NCI-H2081 treated with DMSO at 0.1 percent for 48 hours (cell line): ENCODE measurements around the gene SORD.
"Not testable (repeated sequence)": the region's sequence is repeated elsewhere in the genome, so short reads cannot be mapped to it uniquely, and the experiment has no call there.

ENCODE experiments used
- DNase-seq: peaks from one replicate; lab custom pipeline; 2025; lab: John Stamatoyannopoulos, UW

The SORD gene

DNA sequence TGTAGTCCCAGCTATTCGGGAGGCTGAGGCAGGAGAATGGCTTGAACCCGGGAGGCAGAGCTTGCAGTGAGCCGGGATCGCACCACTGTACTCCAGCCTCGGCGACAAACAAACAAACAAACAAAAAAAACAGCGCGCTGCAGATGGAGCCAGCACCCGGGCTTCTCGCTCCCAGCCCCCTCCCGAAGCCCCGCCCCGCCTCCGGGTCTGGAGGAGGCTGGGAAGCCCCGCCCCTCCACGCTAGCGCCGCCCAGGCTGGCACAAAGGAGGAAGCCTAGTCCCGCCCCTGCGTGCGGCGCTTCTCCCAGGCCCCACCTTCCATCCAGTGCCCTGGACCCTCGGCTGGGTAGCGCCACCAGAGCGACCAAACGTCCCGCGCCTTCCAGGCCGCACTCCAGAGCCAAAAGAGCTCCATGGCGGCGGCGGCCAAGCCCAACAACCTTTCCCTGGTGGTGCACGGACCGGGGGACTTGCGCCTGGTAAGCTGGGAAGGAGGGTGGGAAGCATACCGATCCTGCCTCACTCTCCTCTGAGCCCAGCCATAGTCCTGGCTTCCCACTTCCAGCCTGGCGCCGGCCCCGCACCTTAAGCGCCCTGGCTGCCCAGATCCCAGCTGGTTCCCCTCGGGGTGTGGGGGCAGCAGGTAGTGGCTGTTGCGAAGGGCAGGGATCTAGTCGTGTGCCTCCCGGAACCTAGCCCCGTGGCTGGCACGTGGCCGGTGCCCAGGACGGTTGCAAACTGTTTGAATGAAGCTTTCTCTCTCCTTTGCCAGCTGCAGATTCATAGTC lies at the start of gene SORD:
Gene SORD (plus strand): TSS at position 325 of the 788 bp plus-strand sequence. CDS start 89 bp downstream, at position 414.
- DNase-seq, result peak; percentile 67

DNA sequence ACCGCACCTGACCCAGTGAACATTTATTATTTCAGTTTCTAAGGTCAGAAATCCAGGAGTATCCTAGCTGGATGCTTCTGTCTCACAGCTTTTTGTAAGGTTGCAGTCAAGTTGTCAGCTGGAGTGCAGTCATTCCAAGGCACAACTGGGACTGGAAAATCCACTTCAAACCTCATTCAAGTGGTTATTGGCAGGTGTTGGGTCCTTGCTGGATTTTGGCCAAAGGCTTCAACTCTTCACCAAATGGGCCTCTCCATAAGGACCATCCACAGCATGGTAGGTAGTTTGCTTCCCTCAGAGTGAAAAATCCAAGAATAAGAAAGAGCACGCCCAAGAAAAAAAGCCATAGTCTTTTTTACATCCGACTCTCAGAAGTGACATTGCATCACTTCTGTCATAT lies 46.8 kb upstream of the SORD start:
- not testable (repeated sequence) for DNase-seq

DNA sequence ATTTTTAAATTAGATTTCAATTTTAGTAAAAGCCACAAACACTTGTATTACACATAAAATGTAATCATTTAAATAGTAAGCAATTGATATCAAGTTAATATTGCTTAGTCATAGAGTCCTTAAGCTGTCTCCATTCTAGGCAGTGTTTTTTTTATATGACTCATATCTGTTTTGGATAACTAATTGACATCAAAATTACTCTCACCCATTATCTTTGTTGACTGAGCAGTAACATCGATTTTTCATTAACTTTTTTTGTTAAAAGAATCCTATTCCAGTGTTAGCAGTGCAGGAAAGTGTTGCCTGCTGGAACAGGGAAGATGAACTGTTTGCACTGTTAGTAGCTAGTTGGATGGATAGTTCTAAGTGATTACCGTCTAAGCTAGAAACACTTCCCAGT lies 45.2 kb upstream of the SORD start:
- not testable (repeated sequence) for DNase-seq

DNA sequence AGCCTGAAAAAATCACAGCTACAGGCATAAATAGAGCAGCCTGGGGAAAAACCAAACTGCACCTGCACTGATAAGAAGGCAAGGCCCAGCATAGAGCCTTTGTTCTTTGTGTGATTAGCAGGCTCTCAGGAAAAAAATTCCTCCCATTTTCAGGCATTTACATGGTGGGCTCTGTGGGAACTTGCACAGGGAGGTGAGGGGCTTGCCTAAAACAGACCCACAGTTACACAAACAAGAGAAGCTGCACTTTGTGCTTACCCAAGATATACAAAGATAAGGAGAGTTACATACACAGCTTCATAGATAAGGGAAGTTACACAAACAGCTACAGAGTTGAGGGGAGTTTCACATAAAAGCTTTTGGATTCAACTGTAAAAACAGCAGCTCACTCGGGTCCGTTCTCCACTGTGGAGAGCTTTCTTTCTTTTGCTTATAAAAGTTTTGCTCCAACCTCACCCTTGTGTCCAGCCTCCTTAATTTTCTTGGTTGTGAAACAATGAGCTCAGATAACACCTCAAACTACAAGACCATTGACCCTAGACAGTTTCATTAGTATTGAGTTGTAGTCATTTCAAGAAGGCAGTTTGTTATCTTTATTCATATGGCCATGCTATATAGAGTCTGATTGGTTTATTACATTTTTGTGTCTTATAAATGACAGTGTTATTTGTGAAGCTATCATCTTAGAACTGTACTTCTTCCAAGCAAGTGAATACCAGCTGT lies 43.2 kb upstream of the SORD start:
- not testable (repeated sequence) for DNase-seq

DNA sequence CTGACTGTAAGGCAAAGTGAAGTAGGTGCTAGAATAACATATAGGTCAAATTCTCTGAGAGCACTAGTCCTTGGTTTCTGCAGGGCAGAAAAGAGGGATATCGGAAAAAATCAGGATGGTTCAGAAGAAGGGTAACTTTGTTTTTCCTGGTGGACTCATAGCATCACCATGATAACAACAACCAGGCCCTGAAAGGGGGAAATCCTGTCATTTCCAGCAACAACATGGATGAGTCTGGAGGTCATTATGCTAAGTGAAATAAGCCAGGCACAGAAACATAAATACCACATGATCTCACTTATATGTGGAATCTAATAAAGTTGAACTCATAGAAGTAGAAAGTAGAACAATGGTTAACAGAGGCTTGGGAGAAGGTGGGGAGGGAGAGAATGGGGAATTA lies 38.9 kb upstream of the SORD start:
- DNase-seq, result not testable (repeated sequence)

DNA sequence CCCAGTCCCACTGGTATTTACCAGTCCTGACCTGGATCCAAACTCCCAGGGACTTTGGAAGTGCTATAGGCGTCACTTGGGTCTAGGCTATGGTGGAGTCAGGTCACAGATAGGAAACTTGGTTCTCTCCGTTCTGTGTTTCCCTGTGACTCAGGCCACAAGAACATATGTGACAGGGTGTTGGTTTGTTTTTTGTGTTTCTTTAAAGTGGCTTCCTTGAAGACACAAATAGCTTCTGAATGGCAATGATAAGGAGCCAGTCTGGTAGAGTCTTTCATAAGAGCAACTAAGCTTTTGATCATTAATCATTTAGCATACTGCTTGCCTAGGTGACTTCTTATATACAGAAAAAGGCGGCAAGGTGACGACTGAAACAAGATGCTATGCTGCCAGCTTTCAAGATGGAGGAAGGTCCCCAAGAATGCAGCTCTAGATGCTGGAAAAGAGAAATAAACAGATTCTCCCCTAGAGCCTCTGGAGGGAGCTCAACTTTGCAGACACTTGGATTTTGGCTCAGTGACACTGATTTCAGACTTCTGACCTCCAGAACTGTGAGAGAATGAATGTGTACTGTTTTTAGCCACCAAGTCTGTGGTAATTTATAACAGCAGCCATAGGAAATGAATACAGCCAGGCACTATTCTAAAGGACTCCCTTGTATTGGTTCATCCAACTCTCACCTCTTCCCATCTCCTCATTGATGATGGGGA lies 36.5 kb upstream of the SORD start:
- not testable (repeated sequence) for DNase-seq

DNA sequence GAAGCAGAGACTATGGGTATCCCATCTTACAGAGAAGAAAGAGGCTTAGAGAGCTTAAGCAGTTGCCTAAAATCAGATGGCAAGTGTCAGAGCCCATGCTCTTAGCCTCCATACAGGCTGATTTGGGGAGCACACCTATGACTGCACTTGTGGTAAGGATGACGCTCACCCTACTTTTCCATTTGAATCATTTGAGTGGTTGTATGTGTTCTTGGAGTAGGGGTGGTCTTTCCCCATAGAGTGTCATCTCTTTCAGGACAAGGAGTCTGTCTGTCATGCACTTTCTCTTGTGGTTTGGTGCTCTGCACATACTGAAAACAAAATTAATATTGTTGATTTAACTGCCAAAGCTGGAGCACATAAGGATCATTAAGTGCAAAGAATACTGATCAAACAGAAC lies 35.3 kb upstream of the SORD start:
- not testable (repeated sequence) for DNase-seq

DNA sequence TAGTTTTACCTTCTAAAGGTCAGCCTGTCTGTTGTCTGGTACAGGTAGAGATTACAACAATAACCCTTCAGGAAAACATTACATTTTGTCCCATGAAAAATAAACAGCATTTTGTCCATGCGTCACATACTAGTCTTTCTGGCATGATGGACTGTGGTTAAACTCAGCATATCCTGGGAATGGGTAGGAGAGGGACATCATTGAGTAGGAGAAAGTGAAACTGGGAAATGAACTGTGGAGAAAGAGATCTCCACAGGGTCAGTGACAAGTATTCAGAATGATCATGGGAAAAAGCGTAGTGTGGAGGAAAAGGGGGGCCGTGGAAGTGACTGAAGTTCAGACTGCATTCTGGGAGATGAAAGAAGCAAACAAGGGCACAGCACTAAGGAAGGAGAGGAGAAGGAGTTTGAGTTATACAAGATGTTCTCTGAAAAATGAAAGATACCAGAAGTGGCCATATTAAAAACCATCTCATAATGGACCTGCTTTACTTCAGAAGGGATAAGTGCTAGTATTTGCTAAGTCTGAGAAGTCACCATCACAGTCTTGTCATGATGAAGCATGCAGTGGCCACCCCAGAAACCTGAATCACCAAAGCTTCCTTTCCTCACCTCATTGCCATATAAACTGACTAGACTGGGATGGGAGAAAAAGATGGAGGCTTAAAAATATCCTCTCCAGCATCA lies 34.7 kb upstream of the SORD start:
- DNase-seq, result not testable (repeated sequence)

DNA sequence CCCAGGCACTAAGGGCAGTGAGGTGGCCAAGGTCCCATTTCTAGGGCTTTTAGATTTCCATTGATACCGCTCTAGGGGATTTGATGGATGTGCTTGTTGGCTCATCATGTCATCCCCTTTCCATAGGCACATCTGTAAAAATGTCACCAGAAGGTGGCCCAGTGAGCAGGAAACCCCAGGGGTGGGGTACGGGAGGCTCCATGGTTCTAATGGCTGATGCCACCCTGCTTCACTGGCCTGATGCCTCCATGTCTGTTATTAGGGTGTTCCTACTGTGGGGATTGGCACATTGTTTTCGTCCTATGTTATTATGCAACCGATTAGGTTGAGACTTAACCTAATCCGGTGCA lies 34.1 kb upstream of the SORD start:
- DNase-seq, result not testable (repeated sequence)

DNA sequence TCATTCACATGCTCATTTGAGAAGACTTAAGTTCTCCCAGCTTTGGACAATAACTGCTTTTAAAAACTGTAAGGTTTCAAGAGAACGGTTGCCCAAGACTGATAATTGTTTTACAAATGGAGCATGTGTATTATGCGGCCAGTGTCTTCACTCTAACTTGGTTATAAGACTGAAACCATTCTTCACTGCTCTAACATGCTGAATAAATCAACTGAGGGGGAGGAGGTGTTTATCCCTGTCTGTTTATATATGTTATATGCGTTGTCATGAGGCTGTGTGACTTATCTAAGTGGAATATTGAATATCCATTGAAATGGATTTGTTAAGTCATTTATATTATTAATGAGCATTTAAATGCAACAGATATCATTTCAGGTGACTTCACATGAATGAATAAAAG lies 25.4 kb upstream of the SORD start:
- not testable (repeated sequence) for DNase-seq

DNA sequence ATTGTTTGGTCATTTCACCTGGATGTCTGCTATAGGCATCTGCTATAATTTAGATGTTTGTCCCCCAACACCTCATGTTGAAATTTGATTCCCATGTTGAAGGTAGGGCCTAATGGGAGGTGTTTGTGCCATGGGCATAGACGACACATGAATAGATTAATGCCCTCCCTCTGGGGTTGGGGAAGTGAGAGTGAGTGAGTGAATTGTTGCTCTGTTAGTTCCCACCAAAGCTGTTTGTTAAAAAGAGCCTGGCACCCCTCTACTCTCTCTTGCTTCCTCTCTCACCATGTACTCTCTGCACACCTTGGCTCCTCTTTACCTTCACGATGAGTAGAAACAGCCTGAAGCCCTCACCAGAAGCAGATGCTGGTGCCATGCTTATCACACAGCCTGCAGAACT lies 23.9 kb upstream of the SORD start:
- no peak for DNase-seq

DNA sequence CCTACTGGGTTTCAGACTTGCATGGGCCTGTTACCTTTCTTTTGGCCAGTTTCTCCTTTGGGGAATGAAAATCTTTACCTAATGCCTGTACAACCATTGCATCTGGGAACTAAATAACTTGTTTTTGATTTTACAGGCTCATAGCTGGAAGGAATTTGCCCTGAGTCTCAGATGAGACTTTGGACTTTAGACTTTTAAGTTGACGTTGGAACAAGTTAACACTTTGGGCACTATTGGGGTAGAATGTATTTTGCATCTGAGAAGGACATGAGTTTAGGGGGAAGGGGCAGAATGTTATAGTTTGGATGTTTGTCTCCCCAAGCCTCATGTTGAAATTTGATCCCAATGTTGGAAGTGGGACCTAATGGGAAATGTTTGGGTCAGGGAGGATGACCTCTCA lies 21.8 kb upstream of the SORD start:
- DNase-seq, result not testable (repeated sequence)

DNA sequence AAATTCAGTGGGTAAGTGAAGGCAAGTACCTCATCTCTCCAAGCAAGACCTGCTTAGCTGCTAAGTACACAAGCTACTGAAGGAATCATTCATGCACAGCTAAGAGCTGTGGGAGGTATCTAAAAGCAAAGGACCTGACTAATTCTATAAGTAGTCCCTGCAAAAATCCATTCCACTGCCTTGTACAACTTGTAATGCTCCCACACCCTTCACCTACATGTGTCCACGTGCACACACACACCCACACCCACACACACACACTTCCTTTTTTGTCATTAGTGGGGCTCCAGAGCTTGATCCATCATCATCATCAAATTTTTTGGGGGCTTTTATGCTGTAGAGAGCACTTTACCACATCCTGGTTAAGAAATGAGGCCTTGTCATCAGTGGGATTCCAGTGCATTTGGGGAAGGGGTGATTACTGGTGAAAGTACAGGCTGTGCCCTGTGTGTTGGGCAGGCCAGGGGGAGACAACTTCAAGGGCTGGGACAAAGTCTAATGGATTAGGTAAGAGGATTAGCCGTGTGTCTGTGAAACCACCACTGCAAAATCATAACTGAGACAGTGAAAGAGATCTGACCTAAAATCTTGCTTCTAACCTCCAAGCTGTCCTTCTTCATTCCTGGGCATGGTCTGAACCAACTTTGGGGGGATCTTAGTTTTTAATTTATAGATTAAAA lies 19.1 kb upstream of the SORD start:
- not testable (repeated sequence) for DNase-seq

DNA sequence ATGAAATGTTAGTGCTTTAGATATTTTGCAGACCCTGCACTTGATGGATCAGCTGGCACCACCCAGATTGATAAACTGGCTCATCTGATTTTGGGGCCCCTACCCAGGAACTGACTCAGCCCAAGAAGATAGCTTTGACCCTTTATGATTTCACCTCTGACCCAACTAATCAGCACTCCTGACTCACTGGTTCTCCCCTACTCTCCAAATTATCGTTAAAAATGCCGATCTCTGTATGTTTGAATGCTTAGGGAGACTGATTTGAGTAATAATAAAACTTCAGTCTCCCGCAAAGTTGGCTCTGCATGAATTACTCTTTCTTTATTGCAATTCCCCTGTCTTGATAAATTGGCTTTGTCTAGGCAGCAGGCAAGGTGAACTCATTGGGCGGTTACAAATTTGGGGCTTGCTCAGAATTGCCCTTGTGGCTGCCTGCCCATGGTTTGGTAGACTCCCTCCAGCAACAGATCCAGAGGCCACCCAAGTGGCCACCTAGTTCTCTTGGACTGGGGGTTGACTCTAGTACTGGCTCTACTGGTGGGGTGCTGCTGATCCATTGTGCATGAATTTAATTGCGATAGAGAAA lies 18.3 kb upstream of the SORD start:
- DNase-seq, result not testable (repeated sequence)

DNA sequence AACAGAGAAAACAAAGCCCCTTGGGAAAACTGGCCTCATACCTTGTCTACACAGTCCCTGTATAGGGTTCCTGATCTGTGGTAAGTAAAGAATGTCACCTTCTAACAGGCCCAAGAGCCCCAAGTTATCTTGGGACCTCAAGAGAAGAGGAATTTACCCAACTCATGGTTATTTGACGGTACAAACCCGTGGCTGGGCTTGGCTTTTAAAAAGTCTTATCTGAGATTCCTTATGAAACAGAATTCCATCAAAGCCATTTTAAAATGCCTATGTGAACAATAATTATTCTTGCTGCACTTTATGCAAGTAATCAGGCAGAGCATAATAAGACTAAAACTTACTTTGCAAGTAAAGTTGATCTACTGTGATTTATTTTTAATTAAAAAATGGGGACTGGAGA lies 13.9 kb upstream of the SORD start:
- DNase-seq, result no peak

DNA sequence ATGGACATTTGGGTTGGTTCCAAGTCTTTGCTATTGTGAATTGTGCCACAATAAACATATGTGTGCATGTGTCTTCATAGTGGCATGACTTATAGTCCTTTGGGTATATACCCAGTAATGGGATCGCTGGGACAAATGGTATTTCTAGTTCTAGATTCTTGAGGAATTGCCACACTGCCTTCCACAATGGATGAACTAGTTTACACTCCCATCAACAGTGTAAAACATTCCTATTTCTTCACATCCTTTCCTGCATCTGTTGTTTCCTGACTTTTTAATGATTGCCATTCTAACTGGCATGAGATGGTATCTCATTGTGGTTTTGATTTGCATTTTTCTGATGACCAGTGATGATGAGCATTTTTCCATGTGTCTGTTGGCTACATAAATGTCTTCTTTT lies 7.9 kb upstream of the SORD start:
- DNase-seq, result not testable (repeated sequence)

DNA sequence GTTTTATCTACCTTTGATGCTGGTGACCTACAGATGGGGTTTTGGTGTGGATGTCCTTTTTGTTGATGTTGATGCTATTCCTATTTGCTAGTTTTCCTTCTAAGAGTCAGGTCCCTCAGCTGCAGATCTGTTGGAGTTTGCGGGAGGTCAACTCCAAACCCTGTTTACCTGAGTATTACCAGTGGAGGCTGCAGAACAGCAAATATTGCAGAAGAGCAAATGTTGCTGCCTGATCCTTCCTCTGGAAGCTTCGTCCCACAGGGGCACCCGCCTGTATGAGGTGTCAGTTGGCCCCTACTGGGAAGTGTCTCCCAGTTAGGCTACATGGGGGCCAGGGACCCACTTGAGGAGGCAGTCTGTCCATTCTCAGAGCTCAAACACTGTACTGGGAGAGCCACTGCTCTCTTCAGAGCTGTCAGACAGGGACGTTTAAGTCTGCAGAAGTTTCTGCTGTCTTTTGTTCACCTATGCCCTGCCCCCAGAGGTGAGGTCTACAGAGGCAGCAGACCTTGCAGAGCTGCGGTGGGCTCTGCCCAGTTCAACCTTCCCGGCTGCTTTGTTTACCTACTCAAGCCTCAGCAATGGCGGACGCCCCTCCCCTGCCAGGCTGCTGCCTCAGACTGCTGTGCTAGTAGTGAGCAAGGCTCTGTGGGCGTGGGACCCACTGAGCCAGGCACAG lies 2.6 kb upstream of the SORD start:
- DNase-seq, result not testable (repeated sequence)

DNA sequence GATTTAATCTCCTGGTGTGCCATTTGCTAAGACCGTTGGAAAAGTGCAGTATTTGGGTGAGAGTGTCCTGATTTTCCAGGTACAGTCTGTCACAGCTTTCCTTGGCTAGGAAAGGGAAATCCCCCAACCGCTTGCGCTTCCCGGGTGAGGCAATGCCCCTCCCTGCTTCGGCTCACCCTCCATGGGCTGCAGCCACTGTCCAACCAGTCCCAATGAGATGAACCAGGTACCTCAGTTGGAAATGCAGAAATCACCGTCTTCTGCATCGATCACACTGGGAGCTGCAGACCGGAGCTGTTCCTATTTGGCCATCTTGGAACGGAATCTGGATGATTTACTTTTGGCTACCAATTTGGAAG lies 2.1 kb upstream of the SORD start:
- not testable (repeated sequence) for DNase-seq

DNA sequence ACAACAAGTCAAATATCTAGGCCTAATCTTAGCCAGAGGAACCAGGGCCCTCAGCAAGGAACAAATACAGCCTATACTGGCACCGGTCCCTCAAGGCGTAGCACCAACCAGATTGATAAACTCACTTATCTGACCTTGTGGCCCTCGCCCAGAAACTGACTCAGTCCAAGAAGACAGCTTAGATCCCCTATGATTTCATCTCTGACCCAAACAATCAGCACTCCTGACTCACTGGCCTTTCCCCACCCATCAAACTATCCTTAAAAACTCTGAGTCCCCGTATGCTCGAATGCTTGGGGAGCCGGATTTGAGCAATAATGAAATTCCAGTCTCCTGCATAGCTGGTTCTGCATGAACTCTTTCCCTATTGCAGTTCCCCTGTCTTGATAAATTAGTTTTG lies 1.6 kb upstream of the SORD start:
- no peak for DNase-seq

DNA sequence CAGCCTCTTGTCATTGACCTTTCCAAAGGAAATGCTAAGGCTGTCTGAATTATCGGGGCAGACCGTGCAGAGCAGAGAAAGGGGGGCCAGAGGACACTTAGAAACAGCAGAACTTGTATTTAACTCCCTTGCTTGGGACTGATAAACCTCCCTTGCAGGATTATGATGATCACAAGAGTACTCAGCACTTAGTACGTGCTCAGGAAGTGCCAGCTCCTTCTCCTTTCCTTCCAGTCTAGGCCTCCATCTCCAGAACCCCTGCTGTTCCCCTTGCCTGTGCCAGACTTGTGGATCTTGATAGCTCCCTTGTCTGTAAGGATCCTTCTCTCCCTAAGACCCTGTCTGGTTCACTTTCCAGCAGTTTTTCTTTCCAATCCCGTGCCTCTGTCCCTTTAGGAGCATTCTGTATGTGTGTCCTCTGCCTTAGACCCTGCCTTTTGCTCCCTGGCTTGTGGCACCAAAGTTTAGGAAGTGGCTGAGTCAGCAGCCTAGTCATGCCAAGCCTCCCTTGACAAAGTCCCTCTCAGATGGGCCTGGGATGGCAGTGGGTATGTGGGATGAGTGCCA lies 747 bp downstream of the SORD start:
- DNase-seq, result no peak
